HG02759 (cell line): ENCODE results near the gene MYO1H.

Source experiments
- ATAC-seq: cut with Tn5 transposase; IDR thresholded peaks from one replicate; pipeline ENCODE4 v1.9.1; 2021; ENCODE audit warnings: mild to moderate bottlenecking, moderate library complexity; ENCODE audit not compliant: unreplicated experiment

The MYO1H gene

GRCh38 chr12:109336593-109336992, 11.1 kb upstream of the MYO1H start:
- ATAC-seq, result no peak

DNA sequence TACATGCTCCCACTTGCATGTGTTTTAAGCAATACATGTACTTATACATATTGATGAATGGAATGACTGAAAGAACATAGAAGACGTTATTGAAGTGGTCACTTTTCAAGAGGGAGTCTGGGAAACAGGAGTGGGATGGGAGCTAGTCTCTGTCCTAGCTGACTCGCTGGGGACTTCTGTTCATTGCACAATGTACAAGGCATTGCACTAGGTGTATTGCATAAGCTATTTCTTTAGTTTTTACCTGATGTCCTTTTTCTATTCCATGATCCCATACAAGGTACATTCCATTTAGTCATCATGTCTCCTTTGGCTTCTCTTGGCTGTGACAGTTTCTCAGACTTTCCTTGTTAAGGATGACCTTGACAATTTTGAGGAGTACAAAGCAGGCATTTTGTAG, 4.0 kb upstream of the MYO1H start:
- no peak for ATAC-seq

DNA sequence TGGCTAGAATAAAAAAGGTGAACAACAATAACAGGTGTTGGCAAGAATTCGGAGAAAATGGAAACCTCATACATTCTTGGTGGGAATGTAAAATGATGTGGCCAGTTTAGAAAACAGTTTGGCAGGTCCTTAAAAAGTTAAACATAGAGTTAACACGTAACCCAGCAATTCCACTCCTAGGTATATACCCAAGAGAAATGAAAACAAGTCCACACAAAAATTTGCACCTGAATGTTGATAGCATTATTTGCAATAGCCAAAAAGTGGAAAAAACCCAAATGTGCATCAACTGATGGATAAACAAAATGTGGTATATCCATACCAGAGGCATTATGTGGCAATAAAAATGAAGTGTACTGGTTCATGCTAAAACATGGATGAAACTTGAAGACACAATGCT, 2.3 kb upstream of the MYO1H start:
- no peak for ATAC-seq

DNA sequence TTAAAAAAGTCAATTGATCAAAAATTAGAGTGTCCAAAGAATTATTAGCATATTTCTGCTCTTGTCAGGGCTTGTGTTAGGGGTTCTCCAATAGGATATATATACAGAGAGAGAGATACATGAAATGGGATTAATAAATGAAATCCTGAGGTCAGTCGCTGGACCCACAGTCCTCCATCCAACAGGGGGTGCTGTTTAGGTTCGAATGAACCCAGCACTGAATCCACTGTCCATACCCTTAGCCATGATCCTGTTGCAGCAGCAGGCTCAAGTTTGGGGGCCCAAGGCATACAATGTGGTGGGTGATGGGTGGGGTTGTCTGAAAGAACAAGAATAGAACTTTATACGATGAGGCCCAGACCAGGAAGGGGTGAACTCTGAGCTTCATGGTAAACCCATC, 780 bp upstream of the MYO1H start:
- no peak for ATAC-seq

DNA sequence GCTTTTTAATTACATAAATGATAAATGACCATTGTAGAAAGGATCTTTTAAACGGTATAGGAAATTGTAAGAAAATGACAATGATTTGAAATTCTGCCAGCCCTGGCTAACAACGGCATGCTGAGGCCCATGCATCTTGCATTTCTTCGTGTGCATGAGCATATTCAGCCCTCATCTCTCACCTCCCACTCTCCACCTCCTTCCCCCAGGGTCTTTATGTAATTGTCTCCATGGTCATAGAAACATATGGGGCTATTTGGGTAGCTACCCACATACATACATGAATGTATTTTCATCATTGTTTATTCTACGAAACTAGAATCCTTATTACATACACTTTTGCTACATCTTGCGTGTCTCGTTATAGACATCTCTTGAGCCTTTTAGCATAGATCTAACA, 4.5 kb downstream of the MYO1H start:
- ATAC-seq, result no peak

GRCh38 chr12:109356577-109356976, 8.9 kb downstream of the MYO1H start:
- no peak for ATAC-seq

GRCh38 chr12:109357032-109357431, 9.3 kb downstream of the MYO1H start:
- ATAC-seq, result no peak

GRCh38 chr12:109358154-109358869, 10.6 kb downstream of the MYO1H start:
- ATAC-seq, result no peak

- ATAC-seq, result no peak
These were observed 11.5 kb downstream of the MYO1H start for GRCh38 chr12:109359131-109359690.

- ATAC-seq, result no peak
These were observed 22.1 kb downstream of the MYO1H start for GRCh38 chr12:109369831-109370230.

DNA sequence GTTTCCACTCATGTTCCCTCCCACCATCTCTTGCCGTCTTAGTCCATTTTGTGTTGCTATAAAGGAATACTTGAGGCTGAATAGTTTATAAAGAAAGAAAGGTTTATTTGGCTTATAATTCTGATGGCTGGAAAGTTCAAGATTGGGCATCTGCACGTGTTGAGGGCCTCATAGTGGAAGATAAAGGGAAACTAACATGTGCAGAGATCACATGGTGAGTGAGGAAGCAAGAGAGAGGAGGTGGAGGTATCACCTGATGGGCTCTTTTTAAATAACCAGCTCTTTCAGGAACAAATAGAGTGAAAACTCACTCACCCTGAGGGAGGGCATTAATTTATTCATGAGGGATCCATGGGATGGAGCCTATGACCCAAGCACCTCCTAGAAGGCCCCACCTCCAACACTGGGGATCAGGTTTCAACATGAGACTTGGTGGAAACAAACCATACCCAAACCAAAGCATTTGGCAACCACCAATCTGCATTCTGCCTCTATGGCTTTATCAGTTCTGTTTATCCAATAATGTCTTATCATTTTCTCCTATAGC, 29.5 kb downstream of the MYO1H start:
- ATAC-seq, result no peak

DNA sequence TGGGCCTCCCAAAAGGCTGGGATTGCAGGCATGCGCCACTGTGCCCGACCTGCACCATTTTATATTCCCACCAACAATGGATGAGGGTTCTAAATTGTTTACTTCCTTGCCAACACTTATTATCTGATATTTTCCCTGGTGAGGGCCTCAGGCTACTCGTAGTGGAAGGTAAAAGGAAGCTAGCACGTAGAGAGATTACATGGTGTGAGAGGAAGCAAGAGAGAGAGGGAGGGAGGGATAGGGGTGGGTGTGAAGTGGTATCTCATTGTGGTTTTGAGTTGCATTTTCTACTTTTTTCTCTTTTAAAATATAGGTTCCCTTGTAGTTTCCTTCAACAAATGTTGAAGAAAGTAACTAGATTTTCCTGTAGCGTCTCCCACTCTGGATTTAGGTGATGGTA, 30.9 kb downstream of the MYO1H start:
- ATAC-seq, result no peak

DNA sequence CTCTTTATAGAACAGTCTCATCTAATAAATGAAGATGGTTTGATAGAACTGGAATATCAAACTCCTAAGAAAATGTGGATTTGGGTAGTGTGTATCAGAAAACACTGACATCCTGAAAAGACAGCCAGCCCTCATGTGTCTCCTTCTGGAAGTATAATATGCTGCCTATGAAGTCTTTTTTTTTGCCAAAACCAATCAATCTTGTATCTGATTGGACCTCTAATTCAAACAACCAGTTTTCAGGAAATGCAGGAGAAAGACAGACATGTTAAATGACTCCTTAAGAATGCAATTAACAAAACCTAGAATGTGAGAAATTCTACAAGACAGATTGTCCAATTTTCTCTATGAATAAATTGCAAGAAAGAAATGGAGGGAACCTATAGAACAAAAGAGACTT, 34.3 kb downstream of the MYO1H start:
- no peak for ATAC-seq

DNA sequence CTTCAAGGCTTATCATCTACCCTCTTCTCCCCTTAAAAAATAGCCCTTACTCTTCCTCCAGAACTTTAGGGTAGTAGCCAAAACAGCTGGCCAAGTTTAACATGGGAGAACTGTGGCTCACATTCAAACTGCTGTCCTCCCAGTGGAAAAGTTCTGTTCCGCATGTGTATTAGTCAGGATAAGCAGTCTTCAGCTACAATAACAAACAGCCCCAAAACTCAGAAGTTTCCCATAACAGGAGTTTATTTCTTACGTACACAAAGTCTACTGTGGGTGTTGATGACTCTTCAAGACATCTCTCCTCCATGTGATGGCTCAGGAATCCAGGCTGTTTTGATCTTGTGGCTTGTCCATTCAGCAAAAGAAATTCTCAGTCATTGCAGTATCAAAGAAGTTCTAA, 35.5 kb downstream of the MYO1H start:
- ATAC-seq, result no peak

GRCh38 chr12:109385339-109386058, 37.8 kb downstream of the MYO1H start:
- ATAC-seq, result no peak

- ATAC-seq, result no peak
These were observed 38.3 kb downstream of the MYO1H start for GRCh38 chr12:109386059-109386433.

DNA sequence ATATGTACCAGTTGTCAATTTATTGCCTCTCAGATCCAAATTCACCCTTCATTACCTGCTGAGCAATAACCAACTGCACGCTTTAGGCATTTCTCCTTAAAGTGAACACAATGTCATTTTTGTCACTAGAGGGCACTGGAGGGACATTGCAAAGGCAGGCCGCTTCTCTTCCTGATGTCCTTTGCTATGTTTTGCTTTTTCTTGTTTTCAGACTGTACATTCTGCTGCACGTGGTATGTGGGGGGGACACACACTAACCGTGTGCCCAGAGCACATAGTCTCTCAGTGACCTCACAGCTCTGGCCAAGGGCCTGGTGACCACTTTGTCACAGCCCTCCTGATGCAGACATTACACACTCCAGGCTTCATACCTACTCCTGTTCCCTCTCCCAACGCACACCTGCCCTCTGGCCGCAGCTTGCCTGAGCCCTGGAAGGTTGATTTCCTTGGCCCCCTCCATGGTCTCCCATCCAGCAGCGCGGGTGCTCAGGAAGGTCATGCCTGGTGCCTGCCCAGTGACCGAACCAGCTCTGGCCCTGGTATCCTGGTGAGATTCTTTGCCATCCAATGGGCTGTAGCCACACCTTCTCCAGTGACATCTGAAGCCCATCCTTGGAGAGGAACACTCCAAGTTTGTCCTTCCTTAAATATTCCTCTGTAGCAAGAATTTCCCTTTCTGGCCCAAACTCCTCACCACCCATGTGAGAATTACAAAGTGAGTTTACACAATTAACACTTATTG, 39.9 kb downstream of the MYO1H start:
- no peak for ATAC-seq

DNA sequence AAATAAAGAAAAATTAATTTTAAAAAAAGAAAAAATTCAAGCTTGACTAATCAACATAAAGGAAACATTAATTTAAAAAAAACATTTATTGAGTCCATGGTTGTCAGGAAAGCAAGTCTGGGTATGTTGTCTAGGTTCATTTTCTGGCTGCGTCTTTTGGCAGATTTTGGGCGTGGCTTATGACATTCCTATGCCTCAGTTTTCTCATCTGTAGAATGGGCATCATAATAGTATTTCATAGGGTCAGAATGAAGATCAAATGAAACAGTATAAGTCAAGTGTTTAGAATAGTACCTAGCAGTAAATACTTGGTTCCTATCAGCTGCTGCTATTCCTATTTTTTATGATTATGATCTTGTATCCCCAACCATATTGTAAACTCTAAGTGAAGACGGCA, 40.5 kb downstream of the MYO1H start:
- no peak for ATAC-seq

DNA sequence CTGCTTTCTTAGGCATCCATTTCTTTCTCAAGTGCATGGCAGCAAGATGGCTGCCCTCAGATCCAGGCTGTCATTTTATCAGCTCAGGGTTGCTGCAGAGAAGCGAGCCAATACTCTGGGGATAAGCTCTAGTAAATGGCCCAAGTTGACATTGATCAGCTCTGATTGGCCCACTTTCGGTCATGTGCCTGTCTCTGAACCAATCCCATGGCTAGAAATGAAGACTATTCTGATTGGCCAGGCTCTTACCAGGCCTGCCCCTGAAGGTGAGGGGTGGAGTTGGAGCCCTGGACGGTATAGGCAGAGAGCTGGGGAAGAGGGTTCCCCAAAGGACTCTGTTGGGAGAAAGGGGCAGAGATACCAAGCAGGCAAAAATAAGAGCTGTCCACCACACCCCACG, 41.4 kb downstream of the MYO1H start:
- no peak for ATAC-seq

DNA sequence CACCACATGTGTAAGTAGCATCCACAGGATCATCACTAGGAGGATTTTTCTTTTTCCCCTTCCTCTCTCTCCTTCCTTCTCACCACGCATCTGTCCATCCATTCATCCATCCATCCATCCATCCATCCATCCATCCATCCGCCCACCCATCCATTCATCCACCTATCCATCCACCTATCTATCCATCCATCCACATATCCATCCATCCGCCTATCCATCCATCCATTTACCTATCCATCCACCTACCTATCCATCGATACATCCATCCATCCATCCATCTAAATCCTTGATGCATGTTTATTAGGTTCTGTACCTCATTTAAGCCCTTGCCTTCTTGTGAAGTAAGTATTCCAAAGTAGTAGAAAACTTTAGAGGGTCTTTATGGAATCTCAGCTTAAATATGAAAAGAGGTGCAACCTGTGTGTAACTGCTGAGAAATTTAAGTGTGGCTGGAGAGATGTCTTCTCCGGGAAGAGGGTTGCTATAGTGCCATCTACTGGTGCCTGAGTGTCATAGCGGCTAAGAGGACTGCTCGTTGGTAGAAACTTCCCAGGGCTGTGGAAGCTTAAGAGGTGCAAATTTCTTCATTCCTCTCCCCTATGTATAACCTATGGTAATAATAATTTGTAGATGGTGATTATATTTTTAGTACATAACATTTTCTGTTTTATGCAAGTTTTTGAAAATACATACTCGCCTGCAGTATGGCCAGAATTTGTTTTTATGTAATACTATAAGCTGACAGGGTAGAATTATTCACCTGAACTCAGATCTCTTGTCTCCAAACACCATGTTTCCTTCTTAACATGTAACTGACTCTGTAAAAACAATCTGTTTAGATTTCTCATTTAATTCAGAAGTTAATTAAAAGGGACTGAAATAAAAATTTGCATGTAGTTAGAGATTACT, 46.0 kb downstream of the MYO1H start:
- no peak for ATAC-seq
